DOHH2 (cell line): Measurements from ENCODE around the gene SLC39A1.

Source experiments
- H3F3A ChIP-seq: fragments of 200-600 bp; sonication (generic), shearing (Covaris generic); 2 replicates; pipeline ENCODE4 v1.6.0; 2016; ENCODE audit warnings: antibody characterized with exemption, mild to moderate bottlenecking; ENCODE audit not compliant: control insufficient read depth, insufficient read depth
- H3K27ac ChIP-seq: fragments of 200-600 bp; sonication (generic); 2 replicates; pipeline ENCODE4 v1.5.1; 2014; ENCODE audit warnings: low read depth, mild to moderate bottlenecking, low read length, moderate library complexity
- H3K27me3 ChIP-seq: fragments of 200-600 bp; sonication (generic); 2 replicates; pipeline ENCODE4 v1.6.1; 2014; ENCODE audit warnings: mild to moderate bottlenecking, low read length, mixed read lengths; ENCODE audit not compliant: control insufficient read depth
- H3K36me3 ChIP-seq: fragments of 200-600 bp; sonication (generic); 2 replicates; pipeline ENCODE4 v1.6.1; 2014; ENCODE audit warnings: mild to moderate bottlenecking, low read length, moderate library complexity, mixed read lengths; ENCODE audit not compliant: control insufficient read depth
- H3K4me1 ChIP-seq: fragments of 200-600 bp; sonication (generic); 2 replicates; pipeline ENCODE4 v1.6.1; 2014; ENCODE audit warnings: mild to moderate bottlenecking, low read length, mixed read lengths; ENCODE audit not compliant: control insufficient read depth
- H3K4me2 ChIP-seq: fragments of 200-600 bp; sonication (generic); 2 replicates; pipeline ENCODE4 v1.6.0; 2014; ENCODE audit warnings: mild to moderate bottlenecking, low read length, moderate library complexity
- H3K4me3 ChIP-seq: fragments of 200-600 bp; sonication (generic); 2 replicates; pipeline ENCODE4 v1.5.1; 2014; ENCODE audit warnings: mild to moderate bottlenecking, low read length, mixed read lengths
- H3K79me2 ChIP-seq: fragments of 200-600 bp; sonication (generic); 2 replicates; pipeline ENCODE4 v1.6.1; 2014; ENCODE audit warnings: mild to moderate bottlenecking, low read length, mixed read lengths; ENCODE audit not compliant: control insufficient read depth
- H3K9me2 ChIP-seq: fragments of 200-600 bp; sonication (generic); replicated peaks from 2 replicates; pipeline ENCODE4 v1.6.1; 2014; ENCODE audit warnings: mild to moderate bottlenecking, low read length, mixed read lengths; ENCODE audit not compliant: control insufficient read depth
- H3K9me3 ChIP-seq: fragments of 200-600 bp; sonication (generic); 2 replicates; pipeline ENCODE4 v1.6.1; 2014; ENCODE audit warnings: antibody characterized with exemption, low read length, mixed read lengths; ENCODE audit not compliant: control insufficient read depth, insufficient read depth
- H4K20me1 ChIP-seq: fragments of 200-600 bp; sonication (generic); 2 replicates; pipeline ENCODE4 v1.6.0; 2014; ENCODE audit warnings: low read depth, mild to moderate bottlenecking, antibody characterized with exemption, low read length, moderate library complexity; ENCODE audit not compliant: control insufficient read depth, insufficient read depth
- EZH2phosphoT487 ChIP-seq: fragments of 200-600 bp; sonication (generic); IDR thresholded peaks from 2 replicates; pipeline ENCODE4 v1.6.1; 2017; ENCODE audit warnings: borderline replicate concordance, mild to moderate bottlenecking, antibody characterized with exemption, low read length, moderate library complexity, mixed read lengths
- TF ChIP-seq, protein P1 (sequence below): fragments of 200-600 bp; sonication (generic); IDR thresholded peaks from one replicate; pipeline ENCODE4 v1.5.1; 2014; ENCODE audit warnings: antibody characterized with exemption, mild to moderate bottlenecking, low read depth, low read length; ENCODE audit not compliant: poor library complexity, severe bottlenecking

SLC39A1 gene

DNA sequence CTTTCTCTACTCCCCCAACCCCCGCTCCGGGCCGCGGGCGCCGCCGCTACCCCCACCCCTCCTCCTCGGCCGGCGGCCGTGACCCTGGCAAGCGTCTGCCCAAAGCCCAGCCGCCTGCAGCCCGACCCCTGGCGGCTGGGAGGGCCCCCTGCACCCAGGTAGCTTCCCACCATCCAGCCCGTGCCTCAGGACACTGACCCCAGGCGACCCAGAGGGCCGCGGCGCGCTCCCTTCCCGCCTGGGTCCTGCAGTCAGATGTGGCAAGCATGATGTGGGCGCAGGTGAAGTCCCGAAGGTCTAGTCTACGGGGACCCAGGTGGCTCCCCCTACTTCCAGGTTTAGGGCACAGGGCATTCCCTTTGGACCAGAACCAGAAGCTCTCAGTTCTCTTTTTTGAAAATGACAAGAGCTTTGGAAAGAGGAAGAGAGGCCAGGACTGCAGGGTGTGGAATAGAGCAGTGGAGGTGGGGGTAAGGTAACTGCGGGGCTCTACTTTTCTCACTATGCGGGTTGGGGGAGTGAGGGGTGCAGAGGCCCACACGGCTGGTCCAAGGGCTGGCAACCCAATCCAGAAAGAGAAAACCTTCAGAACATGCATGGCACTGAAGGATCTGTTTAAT, 16.6 kb downstream of the SLC39A1 start, which contains the start of gene DENND4B:
Gene DENND4B (minus strand): TSS at position 97 of the 620 bp plus-strand sequence. CDS start 2,344 bp downstream, outside the sequence.
- no peaks in the 10 kb centered on the region for H4K20me1 ChIP-seq
- peaks cover 59% of the 10 kb centered on the region for H3K4me1 ChIP-seq
- H3K36me3 ChIP-seq, result peaks cover 84% of the 10 kb centered on the region
- peak within 1 kb of the TSS; percentile 90 for H3K27ac ChIP-seq
- no peak for TF ChIP-seq EZH2phosphoT487
- TF ChIP-seq, protein P1, sequence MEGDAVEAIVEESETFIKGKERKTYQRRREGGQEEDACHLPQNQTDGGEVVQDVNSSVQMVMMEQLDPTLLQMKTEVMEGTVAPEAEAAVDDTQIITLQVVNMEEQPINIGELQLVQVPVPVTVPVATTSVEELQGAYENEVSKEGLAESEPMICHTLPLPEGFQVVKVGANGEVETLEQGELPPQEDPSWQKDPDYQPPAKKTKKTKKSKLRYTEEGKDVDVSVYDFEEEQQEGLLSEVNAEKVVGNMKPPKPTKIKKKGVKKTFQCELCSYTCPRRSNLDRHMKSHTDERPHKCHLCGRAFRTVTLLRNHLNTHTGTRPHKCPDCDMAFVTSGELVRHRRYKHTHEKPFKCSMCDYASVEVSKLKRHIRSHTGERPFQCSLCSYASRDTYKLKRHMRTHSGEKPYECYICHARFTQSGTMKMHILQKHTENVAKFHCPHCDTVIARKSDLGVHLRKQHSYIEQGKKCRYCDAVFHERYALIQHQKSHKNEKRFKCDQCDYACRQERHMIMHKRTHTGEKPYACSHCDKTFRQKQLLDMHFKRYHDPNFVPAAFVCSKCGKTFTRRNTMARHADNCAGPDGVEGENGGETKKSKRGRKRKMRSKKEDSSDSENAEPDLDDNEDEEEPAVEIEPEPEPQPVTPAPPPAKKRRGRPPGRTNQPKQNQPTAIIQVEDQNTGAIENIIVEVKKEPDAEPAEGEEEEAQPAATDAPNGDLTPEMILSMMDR, result peak; percentile 90
- peaks cover 21% of the 10 kb centered on the region for H3F3A ChIP-seq
- no peaks in the 10 kb centered on the region for H3K9me2 ChIP-seq
- peaks cover 38% of the 10 kb centered on the region for H3K79me2 ChIP-seq
- H3K9me3 ChIP-seq, result no peaks in the 10 kb centered on the region
- H3K4me3 ChIP-seq, result peak within 1 kb of the TSS; percentile 76
- H3K4me2 ChIP-seq, result peak within 1 kb of the TSS; percentile 86
- H3K27me3 ChIP-seq, result no peaks in the 10 kb centered on the region

DNA sequence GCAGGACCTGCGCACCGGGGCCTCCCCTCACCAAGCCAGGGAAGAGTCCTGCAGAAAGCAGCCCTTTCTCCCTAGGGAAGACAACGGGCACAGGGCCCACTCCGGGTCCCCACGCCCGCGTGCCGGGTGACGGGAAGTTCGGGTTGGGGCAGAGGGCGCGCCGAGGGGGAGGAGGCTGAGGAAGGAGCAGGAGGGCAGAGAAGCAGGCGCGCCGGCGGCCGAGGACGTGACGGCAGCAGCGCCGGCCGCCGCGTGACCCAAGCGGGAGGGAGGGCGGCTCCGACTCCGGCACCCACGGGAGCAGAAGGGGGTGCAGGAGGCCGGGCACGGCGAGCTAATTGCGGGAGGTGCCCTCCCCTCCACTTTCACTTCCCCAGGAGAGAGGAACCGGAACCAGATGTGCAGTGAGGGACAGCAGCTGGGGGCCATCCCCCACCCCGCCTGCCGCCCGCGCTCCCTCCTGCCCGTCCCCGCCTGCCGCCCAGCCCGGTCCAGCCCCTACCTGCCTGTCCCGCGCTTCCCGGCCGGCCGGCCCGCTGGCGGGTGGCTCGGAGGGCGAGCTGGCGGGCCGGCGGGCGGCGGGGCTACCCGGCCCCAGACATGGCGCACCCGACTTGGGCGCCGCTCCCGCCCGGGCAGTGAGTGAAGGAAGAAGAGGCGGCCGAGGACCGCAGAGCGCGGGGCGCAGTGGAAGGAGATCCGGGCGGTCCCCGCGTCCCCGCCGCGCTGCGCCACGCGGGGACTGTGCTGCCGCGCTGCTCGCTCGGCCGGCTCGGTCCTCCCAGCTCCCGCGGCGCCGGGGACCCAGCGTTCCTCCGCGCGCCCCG, 17.3 kb downstream of the SLC39A1 start:
- H3K4me3 ChIP-seq, result peak overlapping the region; percentile 76
- peaks cover 85% of the 10 kb centered on the region for H3K36me3 ChIP-seq
- peaks cover 59% of the 10 kb centered on the region for H3K4me1 ChIP-seq

DNA sequence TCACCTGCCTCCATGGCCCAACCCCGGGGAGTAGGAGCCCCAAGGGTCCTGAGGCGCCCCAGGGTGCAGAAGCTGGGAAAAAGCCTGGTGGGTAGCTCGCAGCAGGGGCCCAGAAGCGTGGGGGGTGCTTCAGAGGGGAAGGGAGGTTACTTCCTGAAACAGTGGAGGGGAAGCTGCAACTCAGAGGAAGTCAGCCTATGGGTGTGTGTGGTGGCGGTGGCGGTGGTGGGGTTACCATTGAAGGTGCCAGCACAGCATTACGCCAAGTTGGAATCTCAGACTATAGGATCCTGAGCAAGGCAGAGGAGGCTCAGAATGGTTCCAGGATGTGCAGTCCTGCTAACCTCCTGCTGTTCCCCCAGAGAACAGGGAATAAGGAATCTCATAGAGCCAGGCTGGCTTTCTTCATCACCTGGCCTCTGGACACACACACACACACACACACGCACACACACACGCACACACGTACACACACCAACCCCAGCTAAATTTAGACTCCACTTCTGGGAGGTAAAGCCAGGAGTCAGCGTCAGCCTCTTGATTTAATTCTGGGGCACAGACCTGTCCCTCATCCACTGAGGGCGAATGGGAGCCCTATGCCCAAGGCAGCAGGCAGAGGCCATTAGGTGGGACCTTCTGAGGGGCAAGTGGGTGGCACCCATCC, 18.1 kb downstream of the SLC39A1 start:
- Histone ChIP-seq H3K27ac (peak overlapping the region; percentile 90), H3K4me2 (peak overlapping the region; percentile 86), H3K4me1 (peaks cover 52% of the 10 kb centered on the region), H3K27me3 (no peaks in the 10 kb centered on the region), H3F3A (peaks cover 21% of the 10 kb centered on the region), H3K9me2 (no peaks in the 10 kb centered on the region), H3K79me2 (peaks cover 38% of the 10 kb centered on the region), H4K20me1 (no peaks in the 10 kb centered on the region), H3K9me3 (no peaks in the 10 kb centered on the region), H3K4me3 (peak overlapping the region; percentile 76), H3K36me3 (peaks cover 85% of the 10 kb centered on the region)
- TF ChIP-seq, protein P1, result no peak
- TF ChIP-seq EZH2phosphoT487, result no peak

More for the DNA sequence above, 17.3 kb downstream of the SLC39A1 start:
- H3K79me2 ChIP-seq, result peaks cover 38% of the 10 kb centered on the region
- no peaks in the 10 kb centered on the region for H4K20me1 ChIP-seq
- no peaks in the 10 kb centered on the region for H3K9me2 ChIP-seq
- peak overlapping the region; percentile 86 for H3K4me2 ChIP-seq
- peaks cover 21% of the 10 kb centered on the region for H3F3A ChIP-seq
- H3K27ac ChIP-seq, result peak overlapping the region; percentile 90
- no peaks in the 10 kb centered on the region for H3K9me3 ChIP-seq
- TF ChIP-seq, protein P1, result no peak
- no peaks in the 10 kb centered on the region for H3K27me3 ChIP-seq
